ENCODE results near the gene ITK.
A peak's percentile ranks its signal among the peaks of the same experiment; 100 is the strongest.

Gene ITK

DNA sequence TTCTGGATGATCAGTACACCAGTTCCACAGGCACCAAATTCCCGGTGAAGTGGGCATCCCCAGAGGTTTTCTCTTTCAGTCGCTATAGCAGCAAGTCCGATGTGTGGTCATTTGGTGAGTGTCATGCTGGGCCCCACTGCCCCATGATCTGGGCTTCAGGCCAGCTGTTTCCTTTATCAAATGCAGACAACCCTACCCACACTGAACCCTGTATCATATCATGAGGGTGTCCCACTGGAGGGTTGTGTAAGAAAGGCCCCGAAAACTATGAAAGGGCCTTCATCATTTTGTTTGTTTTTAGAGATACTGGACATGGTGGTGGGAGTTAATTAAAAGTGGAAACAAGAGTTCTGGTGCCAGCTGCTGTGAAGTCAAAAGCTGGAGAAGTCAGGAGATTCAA lies 65.2 kb downstream of the ITK start:
- no peak for DNase-seq (ENCODE audit: extremely low spot score)
- TF ChIP-seq HDGF (IDR thresholded peaks at IDR 0.05; ENCODE audit: borderline replicate concordance) (no peak), SUZ12 (IDR thresholded peaks at IDR 0.05) (no peak), FOXK2 (IDR thresholded peaks at IDR 0.05) (no peak), ELF4 (IDR thresholded peaks at IDR 0.05) (no peak)
- TF ChIP-seq, protein P1, sequence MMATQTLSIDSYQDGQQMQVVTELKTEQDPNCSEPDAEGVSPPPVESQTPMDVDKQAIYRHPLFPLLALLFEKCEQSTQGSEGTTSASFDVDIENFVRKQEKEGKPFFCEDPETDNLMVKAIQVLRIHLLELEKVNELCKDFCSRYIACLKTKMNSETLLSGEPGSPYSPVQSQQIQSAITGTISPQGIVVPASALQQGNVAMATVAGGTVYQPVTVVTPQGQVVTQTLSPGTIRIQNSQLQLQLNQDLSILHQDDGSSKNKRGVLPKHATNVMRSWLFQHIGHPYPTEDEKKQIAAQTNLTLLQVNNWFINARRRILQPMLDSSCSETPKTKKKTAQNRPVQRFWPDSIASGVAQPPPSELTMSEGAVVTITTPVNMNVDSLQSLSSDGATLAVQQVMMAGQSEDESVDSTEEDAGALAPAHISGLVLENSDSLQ (IDR thresholded peaks at IDR 0.05): no peak
- CTCF ChIA-PET: no interaction called here
- POLR2A ChIA-PET: no interaction called here

DNA sequence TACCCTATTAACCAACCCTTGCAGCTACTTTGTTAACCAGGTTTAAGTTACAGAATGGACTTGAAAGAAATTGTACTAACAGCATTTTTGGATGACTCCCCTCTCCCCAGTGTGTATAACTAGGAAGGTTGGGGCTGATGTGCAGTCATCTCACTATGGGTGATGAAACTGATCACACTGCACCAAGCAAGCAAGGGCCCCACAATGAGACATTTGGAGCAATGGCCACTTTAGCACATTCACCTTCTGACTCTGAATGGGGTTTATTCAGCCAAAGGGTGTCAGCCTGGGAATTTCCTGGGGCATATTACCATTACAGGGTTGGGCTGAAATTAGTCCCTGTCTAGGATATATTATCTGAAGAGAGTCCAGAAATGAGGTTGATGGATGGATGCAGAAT lies 66.6 kb downstream of the ITK start:
- DNase-seq (ENCODE audit: extremely low spot score): no peak
- ChIA-PET POLR2A (no interaction called here), CTCF (no interaction called here)
- TF ChIP-seq BHLHE40 (IDR thresholded peaks at IDR 0.05; ENCODE audit: borderline replicate concordance) (no peak), HDGF (IDR thresholded peaks at IDR 0.05; ENCODE audit: borderline replicate concordance) (no peak), TARDBP (IDR thresholded peaks at IDR 0.05) (no peak), L3MBTL2 (conservative IDR thresholded peaks at IDR 0.05) (no peak), SP1 (IDR thresholded peaks at IDR 0.05) (no peak)

DNA sequence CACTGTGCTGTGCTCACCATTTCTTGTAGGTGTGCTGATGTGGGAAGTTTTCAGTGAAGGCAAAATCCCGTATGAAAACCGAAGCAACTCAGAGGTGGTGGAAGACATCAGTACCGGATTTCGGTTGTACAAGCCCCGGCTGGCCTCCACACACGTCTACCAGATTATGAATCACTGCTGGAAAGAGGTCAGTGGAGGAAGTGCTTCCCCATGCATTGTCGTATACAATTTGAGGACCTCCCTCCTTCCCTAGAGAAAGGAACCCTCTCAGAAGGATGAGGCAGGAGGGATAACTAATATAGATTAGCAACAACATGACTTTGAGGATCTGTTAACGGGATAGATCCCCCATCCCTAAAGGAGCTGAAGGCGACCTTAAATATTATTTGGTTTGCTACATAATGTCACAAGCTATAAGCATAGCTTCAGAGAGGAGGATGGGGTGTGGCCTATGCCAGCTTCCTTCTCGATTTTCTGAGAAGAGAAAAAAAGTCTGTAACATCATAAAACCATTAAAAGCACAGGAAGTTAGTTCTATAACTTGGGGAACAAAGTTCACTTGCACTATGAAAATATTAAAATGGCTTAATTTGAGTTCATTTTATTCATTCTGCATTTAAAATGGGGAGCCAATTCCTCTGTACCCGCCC lies 68.3 kb downstream of the ITK start:
- no peak for DNase-seq (ENCODE audit: extremely low spot score)
- no peak for TF ChIP-seq ARNT (IDR thresholded peaks at IDR 0.05)
- no peak for TF ChIP-seq NFRKB (IDR thresholded peaks at IDR 0.05)
- no peak for TF ChIP-seq ELF4 (IDR thresholded peaks at IDR 0.05)
- TF ChIP-seq TARDBP (IDR thresholded peaks at IDR 0.05): no peak
- no peak for TF ChIP-seq CTBP1 (IDR thresholded peaks at IDR 0.05; ENCODE audit: borderline replicate concordance)
- no peak for TF ChIP-seq LEF1 (IDR thresholded peaks at IDR 0.05; ENCODE audit: borderline replicate concordance)
- no peak for TF ChIP-seq FOXA1 (IDR thresholded peaks at IDR 0.05)
- no peak for TF ChIP-seq BHLHE40 (IDR thresholded peaks at IDR 0.05; ENCODE audit: borderline replicate concordance)
- TF ChIP-seq, protein P1 (IDR thresholded peaks at IDR 0.05): no peak
- CTCF ChIA-PET: interaction anchor here (1.5 kb wide), 1 partner anchor 76 kb away, joined by 3 read pairs; no protein-coding TSS in a partner anchor
- POLR2A ChIA-PET: no interaction called here

DNA sequence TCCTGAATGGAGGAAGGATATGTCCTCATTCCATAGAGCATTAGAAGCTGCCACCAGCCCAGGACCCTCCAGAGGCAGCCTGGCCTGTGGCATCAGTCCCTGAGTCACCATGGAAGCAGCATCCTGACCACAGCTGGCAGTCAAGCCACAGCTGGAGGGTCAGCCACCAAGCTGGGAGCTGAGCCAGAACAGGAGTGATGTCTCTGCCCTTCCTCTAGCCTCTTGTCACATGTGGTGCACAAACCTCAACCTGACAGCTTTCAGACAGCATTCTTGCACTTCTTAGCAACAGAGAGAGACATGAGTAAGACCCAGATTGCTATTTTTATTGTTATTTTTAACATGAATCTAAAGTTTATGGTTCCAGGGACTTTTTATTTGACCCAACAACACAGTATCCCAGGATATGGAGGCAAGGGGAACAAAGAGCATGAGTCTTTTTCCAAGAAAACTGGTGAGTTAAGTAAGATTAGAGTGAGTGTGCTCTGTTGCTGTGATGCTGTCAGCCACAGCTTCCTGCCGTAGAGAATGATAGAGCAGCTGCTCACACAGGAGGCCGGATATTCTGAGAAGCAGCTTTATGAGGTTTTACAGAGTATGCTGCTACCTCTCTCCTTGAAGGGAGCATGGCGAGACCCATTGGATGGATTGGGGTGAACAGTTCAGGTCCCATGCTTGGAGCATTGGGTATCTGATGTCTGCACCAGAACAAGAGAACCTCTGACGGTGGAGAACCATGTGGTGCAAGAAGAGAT lies 72.2 kb downstream of the ITK start:
- ChIA-PET CTCF (interaction anchor here (0.8 to 2.1 kb wide), 9 partner anchors 8 to 108 kb away, joined by 3 to 16 read pairs (median 5); partner anchors contain the start of gene CYFIP2), POLR2A (no interaction called here)
- DNase-seq (ENCODE audit: extremely low spot score): no peak
- no peak for TF ChIP-seq ARNT (IDR thresholded peaks at IDR 0.05)
- TF ChIP-seq ELF4 (IDR thresholded peaks at IDR 0.05): no peak
- TF ChIP-seq HDGF (IDR thresholded peaks at IDR 0.05; ENCODE audit: borderline replicate concordance): no peak
- no peak for TF ChIP-seq BHLHE40 (IDR thresholded peaks at IDR 0.05; ENCODE audit: borderline replicate concordance)
- no peak for TF ChIP-seq ZNF384 (IDR thresholded peaks at IDR 0.05)
- no peak for TF ChIP-seq CTBP1 (IDR thresholded peaks at IDR 0.05; ENCODE audit: borderline replicate concordance)
- TF ChIP-seq FOXA1 (IDR thresholded peaks at IDR 0.05): no peak
- TF ChIP-seq FOXM1 (IDR thresholded peaks at IDR 0.05; ENCODE audit: borderline replicate concordance): no peak
- TF ChIP-seq LEF1 (IDR thresholded peaks at IDR 0.05; ENCODE audit: borderline replicate concordance): no peak
- TF ChIP-seq L3MBTL2 (conservative IDR thresholded peaks at IDR 0.05): no peak
- TF ChIP-seq, protein P1 (IDR thresholded peaks at IDR 0.05): no peak
- no peak for TF ChIP-seq SP1 (IDR thresholded peaks at IDR 0.05)
- TF ChIP-seq FOXK2 (IDR thresholded peaks at IDR 0.05): no peak
- no peak for TF ChIP-seq SUZ12 (IDR thresholded peaks at IDR 0.05)
- TF ChIP-seq NFRKB (IDR thresholded peaks at IDR 0.05): no peak
- TF ChIP-seq TARDBP (IDR thresholded peaks at IDR 0.05): no peak

DNA sequence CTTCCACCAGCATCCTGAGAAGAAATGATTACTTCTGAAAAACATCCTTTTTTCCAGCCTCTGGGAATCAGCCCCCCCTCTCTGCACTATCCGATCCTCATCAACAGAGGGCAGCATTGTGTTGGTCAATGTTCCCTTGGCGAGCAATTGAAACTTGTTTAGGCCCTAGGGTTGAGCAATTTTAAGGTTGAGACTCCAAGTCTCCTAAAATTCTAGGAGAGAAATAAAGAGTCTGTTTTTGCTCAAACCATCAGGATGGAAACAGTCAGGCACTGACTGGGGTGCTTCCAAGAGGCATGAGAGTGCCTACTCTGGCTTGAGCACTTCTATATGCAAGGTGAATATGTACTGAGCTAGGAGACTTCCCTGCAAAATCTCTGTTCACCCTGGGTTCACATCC lies 72.9 kb downstream of the ITK start:
- ChIA-PET CTCF (interaction anchor here (0.6 to 2.1 kb wide), 18 partner anchors 9 to 108 kb away, joined by 3 to 16 read pairs (median 3); partner anchors contain the start of gene CYFIP2), POLR2A (interaction anchor here (1.2 kb wide), 1 partner anchor 111 kb away, joined by 7 read pairs; the partner anchor contains the start of gene MED7)
- TF ChIP-seq ARNT (IDR thresholded peaks at IDR 0.05) (no peak), LEF1 (IDR thresholded peaks at IDR 0.05; ENCODE audit: borderline replicate concordance) (no peak), NFRKB (IDR thresholded peaks at IDR 0.05) (no peak), SUZ12 (IDR thresholded peaks at IDR 0.05) (no peak), FOXK2 (IDR thresholded peaks at IDR 0.05) (no peak), CTBP1 (IDR thresholded peaks at IDR 0.05; ENCODE audit: borderline replicate concordance) (no peak), BHLHE40 (IDR thresholded peaks at IDR 0.05; ENCODE audit: borderline replicate concordance) (no peak), FOXA1 (IDR thresholded peaks at IDR 0.05) (no peak), L3MBTL2 (conservative IDR thresholded peaks at IDR 0.05) (no peak), ELF4 (IDR thresholded peaks at IDR 0.05) (no peak), SP1 (IDR thresholded peaks at IDR 0.05) (no peak), TARDBP (IDR thresholded peaks at IDR 0.05) (no peak), FOXM1 (IDR thresholded peaks at IDR 0.05; ENCODE audit: borderline replicate concordance) (no peak), ZNF384 (IDR thresholded peaks at IDR 0.05) (no peak), HDGF (IDR thresholded peaks at IDR 0.05; ENCODE audit: borderline replicate concordance) (no peak)
- TF ChIP-seq, protein P1 (IDR thresholded peaks at IDR 0.05): no peak
- peak; percentile 72 for DNase-seq (ENCODE audit: extremely low spot score)

All from HEK293T (cell line).